HepG2 (cell line): ENCODE measurements around the gene KCNAB2.

Experiments
- HNF4A ChIP-seq: sonication (generic); formaldehyde crosslinking; IDR thresholded peaks from 2 replicates; pipeline ENCODE4 v1.4.0; 2020; ENCODE audit warnings: missing genetic modification reagents
- NFIC ChIP-seq: IDR thresholded peaks from 2 replicates; pipeline ENCODE4 v1.6.1; 2012; ENCODE audit warnings: mild to moderate bottlenecking, low read length, inconsistent platforms
- POLR2A ChIP-seq, 2 experiments: IDR thresholded peaks; 2 replicates each; pipeline ENCODE4 v1.6.1; 2011; ENCODE audit warnings: low read depth in 2 of 2, low read length in 2 of 2, mild to moderate bottlenecking in 1 of 2, moderate library complexity in 1 of 2; ENCODE audit not compliant: insufficient read depth in 1 of 2
- ZNF501 ChIP-seq: sonication (generic); formaldehyde crosslinking; IDR thresholded peaks from 2 replicates; pipeline ENCODE4 v1.5.1; 2020; ENCODE audit warnings: mild to moderate bottlenecking, moderate library complexity, missing genetic modification reagents
- TF ChIP-seq, protein P1 (sequence below): sonication (generic); formaldehyde crosslinking; IDR thresholded peaks from 2 replicates; pipeline ENCODE4 v1.4.0; 2020; ENCODE audit warnings: mild to moderate bottlenecking, missing genetic modification reagents
- TF ChIP-seq, protein P2 (sequence below): sonication (generic); formaldehyde crosslinking; IDR thresholded peaks from 2 replicates; pipeline ENCODE4 v1.5.0; 2020; ENCODE audit warnings: mild to moderate bottlenecking, missing genetic modification reagents, moderate library complexity
- TF ChIP-seq, protein P3 (sequence below): sonication (generic); formaldehyde crosslinking; IDR thresholded peaks from 2 replicates; pipeline ENCODE4 v1.4.0; 2020; ENCODE audit warnings: missing genetic modification reagents
- TF ChIP-seq, protein P4 (sequence below): sonication (generic); formaldehyde crosslinking; IDR thresholded peaks from 2 replicates; pipeline ENCODE4 v1.4.0; 2020; ENCODE audit warnings: missing genetic modification reagents

DNA sequence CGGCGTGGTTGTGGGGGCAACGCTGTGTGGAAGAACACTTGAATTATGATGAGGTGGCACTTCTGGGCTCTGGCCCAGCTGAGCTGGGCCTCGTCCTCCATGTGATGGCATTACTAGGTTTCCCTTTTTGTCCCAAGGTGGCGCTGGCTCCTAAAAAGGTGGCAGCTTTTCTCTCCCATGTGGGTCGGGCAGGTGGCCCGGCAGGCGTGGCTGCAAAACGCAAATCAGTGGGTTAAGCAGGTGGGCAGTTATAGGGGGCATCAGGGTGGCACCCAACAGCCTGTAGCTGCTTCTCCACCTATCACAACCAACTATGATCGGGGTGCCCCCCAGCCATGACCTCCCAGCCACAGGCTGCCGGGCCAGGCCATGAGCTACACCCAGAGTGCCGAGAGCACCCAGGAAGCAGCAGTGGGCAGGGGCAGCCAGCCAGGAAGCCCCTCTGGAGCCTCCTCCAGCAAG is 59.6 kb downstream of the KCNAB2 start:
- TF ChIP-seq, protein P1, sequence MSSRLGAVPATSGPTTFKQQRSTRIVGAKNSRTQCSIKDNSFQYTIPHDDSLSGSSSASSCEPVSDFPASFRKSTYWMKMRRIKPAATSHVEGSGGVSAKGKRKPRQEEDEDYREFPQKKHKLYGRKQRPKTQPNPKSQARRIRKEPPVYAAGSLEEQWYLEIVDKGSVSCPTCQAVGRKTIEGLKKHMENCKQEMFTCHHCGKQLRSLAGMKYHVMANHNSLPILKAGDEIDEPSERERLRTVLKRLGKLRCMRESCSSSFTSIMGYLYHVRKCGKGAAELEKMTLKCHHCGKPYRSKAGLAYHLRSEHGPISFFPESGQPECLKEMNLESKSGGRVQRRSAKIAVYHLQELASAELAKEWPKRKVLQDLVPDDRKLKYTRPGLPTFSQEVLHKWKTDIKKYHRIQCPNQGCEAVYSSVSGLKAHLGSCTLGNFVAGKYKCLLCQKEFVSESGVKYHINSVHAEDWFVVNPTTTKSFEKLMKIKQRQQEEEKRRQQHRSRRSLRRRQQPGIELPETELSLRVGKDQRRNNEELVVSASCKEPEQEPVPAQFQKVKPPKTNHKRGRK (CRISPR knock-in tag), result no peak
- TF ChIP-seq ZNF501 (CRISPR knock-in tag) (no peak), HNF4A (no peak), NFIC (no peak), POLR2A (IDR thresholded peaks at IDR 0.05; ENCODE audit: insufficient read depth in 1 of 2, low read depth in 2 of 2, low read length in 2 of 2) (no peak)
- TF ChIP-seq, protein P2, sequence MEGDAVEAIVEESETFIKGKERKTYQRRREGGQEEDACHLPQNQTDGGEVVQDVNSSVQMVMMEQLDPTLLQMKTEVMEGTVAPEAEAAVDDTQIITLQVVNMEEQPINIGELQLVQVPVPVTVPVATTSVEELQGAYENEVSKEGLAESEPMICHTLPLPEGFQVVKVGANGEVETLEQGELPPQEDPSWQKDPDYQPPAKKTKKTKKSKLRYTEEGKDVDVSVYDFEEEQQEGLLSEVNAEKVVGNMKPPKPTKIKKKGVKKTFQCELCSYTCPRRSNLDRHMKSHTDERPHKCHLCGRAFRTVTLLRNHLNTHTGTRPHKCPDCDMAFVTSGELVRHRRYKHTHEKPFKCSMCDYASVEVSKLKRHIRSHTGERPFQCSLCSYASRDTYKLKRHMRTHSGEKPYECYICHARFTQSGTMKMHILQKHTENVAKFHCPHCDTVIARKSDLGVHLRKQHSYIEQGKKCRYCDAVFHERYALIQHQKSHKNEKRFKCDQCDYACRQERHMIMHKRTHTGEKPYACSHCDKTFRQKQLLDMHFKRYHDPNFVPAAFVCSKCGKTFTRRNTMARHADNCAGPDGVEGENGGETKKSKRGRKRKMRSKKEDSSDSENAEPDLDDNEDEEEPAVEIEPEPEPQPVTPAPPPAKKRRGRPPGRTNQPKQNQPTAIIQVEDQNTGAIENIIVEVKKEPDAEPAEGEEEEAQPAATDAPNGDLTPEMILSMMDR (CRISPR knock-in tag), result peak; percentile 52
- TF ChIP-seq, protein P3, sequence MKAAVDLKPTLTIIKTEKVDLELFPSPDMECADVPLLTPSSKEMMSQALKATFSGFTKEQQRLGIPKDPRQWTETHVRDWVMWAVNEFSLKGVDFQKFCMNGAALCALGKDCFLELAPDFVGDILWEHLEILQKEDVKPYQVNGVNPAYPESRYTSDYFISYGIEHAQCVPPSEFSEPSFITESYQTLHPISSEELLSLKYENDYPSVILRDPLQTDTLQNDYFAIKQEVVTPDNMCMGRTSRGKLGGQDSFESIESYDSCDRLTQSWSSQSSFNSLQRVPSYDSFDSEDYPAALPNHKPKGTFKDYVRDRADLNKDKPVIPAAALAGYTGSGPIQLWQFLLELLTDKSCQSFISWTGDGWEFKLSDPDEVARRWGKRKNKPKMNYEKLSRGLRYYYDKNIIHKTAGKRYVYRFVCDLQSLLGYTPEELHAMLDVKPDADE (CRISPR knock-in tag), result no peak
- TF ChIP-seq, protein P4, sequence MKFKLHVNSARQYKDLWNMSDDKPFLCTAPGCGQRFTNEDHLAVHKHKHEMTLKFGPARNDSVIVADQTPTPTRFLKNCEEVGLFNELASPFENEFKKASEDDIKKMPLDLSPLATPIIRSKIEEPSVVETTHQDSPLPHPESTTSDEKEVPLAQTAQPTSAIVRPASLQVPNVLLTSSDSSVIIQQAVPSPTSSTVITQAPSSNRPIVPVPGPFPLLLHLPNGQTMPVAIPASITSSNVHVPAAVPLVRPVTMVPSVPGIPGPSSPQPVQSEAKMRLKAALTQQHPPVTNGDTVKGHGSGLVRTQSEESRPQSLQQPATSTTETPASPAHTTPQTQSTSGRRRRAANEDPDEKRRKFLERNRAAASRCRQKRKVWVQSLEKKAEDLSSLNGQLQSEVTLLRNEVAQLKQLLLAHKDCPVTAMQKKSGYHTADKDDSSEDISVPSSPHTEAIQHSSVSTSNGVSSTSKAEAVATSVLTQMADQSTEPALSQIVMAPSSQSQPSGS (CRISPR knock-in tag), result no peak
